HS-27A (cell line): ENCODE measurements around the gene LSS.
"Not testable (repeated sequence)": the region's sequence is repeated elsewhere in the genome, so short reads cannot be mapped to it uniquely, and the experiment has no call there.

ENCODE experiments used
- DNase-seq: peaks from one replicate; pipeline ENCODE4 v3.0.0-alpha.2; 2012; ENCODE audit warnings: low read depth, missing footprints

The LSS gene

GRCh38 chr21:46245213-46245915, 16.8 kb upstream of the LSS start:
- no peak for DNase-seq

- no peak for DNase-seq
Observed at GRCh38 chr21:46244602-46245001, 16.0 kb upstream of the LSS start.

GRCh38 chr21:46243960-46244361, 15.4 kb upstream of the LSS start:
- DNase-seq, result no peak

GRCh38 chr21:46243325-46243724, 14.8 kb upstream of the LSS start:
- DNase-seq, result no peak

GRCh38 chr21:46241577-46241976, 13.0 kb upstream of the LSS start:
- DNase-seq, result not testable (repeated sequence)

GRCh38 chr21:46239817-46240325, 11.3 kb upstream of the LSS start:
- no peak for DNase-seq

GRCh38 chr21:46237474-46237873, 8.9 kb upstream of the LSS start:
- DNase-seq, result no peak

GRCh38 chr21:46234436-46234950, 5.9 kb upstream of the LSS start:
- no peak for DNase-seq

GRCh38 chr21:46229923-46230260, 1.3 kb upstream of the LSS start:
- no peak for DNase-seq

- no peak for DNase-seq
Observed at GRCh38 chr21:46229133-46229922, 754 bp upstream of the LSS start.

GRCh38 chr21:46227811-46228344, 696 bp downstream of the LSS start:
- DNase-seq, result no peak

- no peak for DNase-seq
Observed at GRCh38 chr21:46226920-46227599, 1.5 kb downstream of the LSS start.

GRCh38 chr21:46226146-46226545, 2.4 kb downstream of the LSS start:
- DNase-seq, result no peak

GRCh38 chr21:46223661-46224060, 4.9 kb downstream of the LSS start:
- DNase-seq, result not testable (repeated sequence)

GRCh38 chr21:46223217-46223616, 5.4 kb downstream of the LSS start:
- DNase-seq, result no peak

GRCh38 chr21:46222436-46223116, 6.0 kb downstream of the LSS start:
- no peak for DNase-seq

GRCh38 chr21:46221664-46222435, 6.7 kb downstream of the LSS start:
- no peak for DNase-seq

GRCh38 chr21:46220847-46221246, 7.7 kb downstream of the LSS start:
- no peak for DNase-seq

GRCh38 chr21:46220275-46220810, 8.2 kb downstream of the LSS start:
- DNase-seq, result no peak

GRCh38 chr21:46219591-46220239, 8.9 kb downstream of the LSS start:
- DNase-seq, result no peak
